WERI-Rb-1 (cell line): ENCODE data around the gene SH3RF1.
A peak's percentile ranks its signal among the peaks of the same experiment; 100 is the strongest.

ENCODE experiments used
- DNase-seq: peaks from one replicate; pipeline ENCODE4 v3.0.0-alpha.2; 2020
- H3K27ac ChIP-seq: fragments of 250-450 bp; sonication (Bioruptor Pico); 2 replicates; pipeline ENCODE4 v1.5.1; 2020; ENCODE audit warnings: mild to moderate bottlenecking, moderate library complexity
- H3K27me3 ChIP-seq: fragments of 250-450 bp; sonication (Bioruptor Pico); 2 replicates; pipeline ENCODE4 v1.5.1; 2021; ENCODE audit warnings: mild to moderate bottlenecking, low read depth, moderate library complexity; ENCODE audit not compliant: insufficient read depth, severe bottlenecking
- H3K36me3 ChIP-seq: fragments of 250-450 bp; sonication (Bioruptor Pico); 2 replicates; pipeline ENCODE4 v1.5.1; 2020; ENCODE audit warnings: mild to moderate bottlenecking, moderate library complexity
- H3K4me3 ChIP-seq: 2 replicates; pipeline ENCODE4 v1.5.1; 2011; ENCODE audit warnings: low read depth, mild to moderate bottlenecking, control low read depth, low read length
- H3K9me3 ChIP-seq: fragments of 250-450 bp; sonication (Bioruptor Pico); 2 replicates; pipeline ENCODE4 v1.5.1; 2021; ENCODE audit warnings: mild to moderate bottlenecking, moderate library complexity; ENCODE audit not compliant: severe bottlenecking
- CTCF ChIP-seq: IDR thresholded peaks from 2 replicates; pipeline ENCODE4 v1.5.1; 2011; ENCODE audit warnings: low read depth, mild to moderate bottlenecking, control low read depth, inconsistent platforms, low read length

SH3RF1 gene

GRCh38 chr4:169270810-169271691 lies at the start of gene SH3RF1:
Gene SH3RF1 (minus strand): TSS chr4:169270956. CDS start chr4:169269212, 1,744 bp downstream.
- Histone ChIP-seq H3K4me3 (peak within 1 kb of the TSS; percentile 55), H3K27ac (peak within 1 kb of the TSS; percentile 80), H3K9me3 (no peaks in the 10 kb centered on the region), H3K36me3 (peaks cover 2% of the 10 kb centered on the region), H3K27me3 (no peaks in the 10 kb centered on the region)
- peak; percentile 91 for DNase-seq
- TF ChIP-seq CTCF: peak; percentile 32

GRCh38 chr4:169315530-169316343 lies 45.0 kb upstream of the SH3RF1 start:
- H3K27ac ChIP-seq: no peak overlapping the region
- no peaks in the 10 kb centered on the region for H3K27me3 ChIP-seq
- peaks cover 2% of the 10 kb centered on the region for H3K9me3 ChIP-seq
- no peaks in the 10 kb centered on the region for H3K36me3 ChIP-seq
- H3K4me3 ChIP-seq: no peak overlapping the region
- no peak for DNase-seq
- no peak for TF ChIP-seq CTCF

GRCh38 chr4:169314906-169315305 lies 44.1 kb upstream of the SH3RF1 start:
- Histone ChIP-seq H3K4me3 (no peak overlapping the region), H3K27me3 (no peaks in the 10 kb centered on the region), H3K9me3 (peaks cover 2% of the 10 kb centered on the region), H3K36me3 (no peaks in the 10 kb centered on the region), H3K27ac (no peak overlapping the region)
- TF ChIP-seq CTCF: no peak
- no peak for DNase-seq

GRCh38 chr4:169313732-169314131 lies 43.0 kb upstream of the SH3RF1 start:
- no peak overlapping the region for H3K27ac ChIP-seq
- no peak for DNase-seq
- no peaks in the 10 kb centered on the region for H3K27me3 ChIP-seq
- H3K4me3 ChIP-seq: no peak overlapping the region
- peaks cover 2% of the 10 kb centered on the region for H3K9me3 ChIP-seq
- no peaks in the 10 kb centered on the region for H3K36me3 ChIP-seq
- no peak for TF ChIP-seq CTCF

GRCh38 chr4:169312690-169313422 lies 42.1 kb upstream of the SH3RF1 start:
- H3K27ac ChIP-seq: no peak overlapping the region
- H3K4me3 ChIP-seq: no peak overlapping the region
- DNase-seq: no peak
- no peak for TF ChIP-seq CTCF
- H3K9me3 ChIP-seq: peaks cover 2% of the 10 kb centered on the region
- H3K36me3 ChIP-seq: no peaks in the 10 kb centered on the region
- no peaks in the 10 kb centered on the region for H3K27me3 ChIP-seq
